ENCODE measurements around the gene OR5AP2. TPM values are rescaled to one million over a fixed set of nuclear protein-coding genes. Genes with fewer than 3 reads are reported as not detected.

OR5AP2 gene
- total RNA-seq, 1 donor from 2014 or later: not detected

Other genes with a start within 250 kb of the OR5AP2 start
- gene OR5AL1, start 229.7 kb downstream of the OR5AP2 start, total RNA-seq: not detected
- gene OR5M3, start 169.1 kb downstream of the OR5AP2 start, total RNA-seq: not detected
- not detected for gene OR5M8, start 151.1 kb downstream of the OR5AP2 start, total RNA-seq
- gene OR5M11, start 99.2 kb downstream of the OR5AP2 start, total RNA-seq: not detected
- not detected for gene OR5M10, start 64.7 kb downstream of the OR5AP2 start, total RNA-seq
- not detected for gene OR5M1, start 27.6 kb downstream of the OR5AP2 start, total RNA-seq
- not detected for gene OR5AR1, start 21.2 kb upstream of the OR5AP2 start, total RNA-seq
- not detected for gene OR9G1, start 56.7 kb upstream of the OR5AP2 start, total RNA-seq
- not detected for gene OR9G4, start 106.3 kb upstream of the OR5AP2 start, total RNA-seq